NT2/D1 (cell line): Measurements from ENCODE around the gene SLC18A3.

ENCODE experiments used
- DNase-seq: peaks from one replicate; pipeline ENCODE4 v3.0.0-alpha.2; 2011; ENCODE audit warnings: low read depth, low spot score
- H3K27me3 ChIP-seq: 2 replicates; pipeline ENCODE4 v1.6.0; 2011; ENCODE audit warnings: mild to moderate bottlenecking; ENCODE audit not compliant: insufficient read length, insufficient read depth
- H3K36me3 ChIP-seq: 2 replicates; pipeline ENCODE4 v1.6.1; 2011; ENCODE audit warnings: mild to moderate bottlenecking, low read length, mixed read lengths; ENCODE audit not compliant: insufficient read depth, insufficient read length
- H3K4me1 ChIP-seq: 2 replicates; pipeline ENCODE4 v1.5.1; 2011; ENCODE audit not compliant: insufficient read depth, insufficient read length
- H3K4me3 ChIP-seq: 2 replicates; pipeline ENCODE4 v1.5.1; 2011; ENCODE audit warnings: low read depth; ENCODE audit not compliant: insufficient read length
- H3K9ac ChIP-seq: 2 replicates; pipeline ENCODE4 v1.6.0; 2011; ENCODE audit warnings: low read depth; ENCODE audit not compliant: insufficient read length
- H3K9me3 ChIP-seq: 2 replicates; pipeline ENCODE4 v1.5.1; 2011; ENCODE audit warnings: mild to moderate bottlenecking, low read length; ENCODE audit not compliant: insufficient read depth
- SUZ12 ChIP-seq: IDR thresholded peaks from 2 replicates; pipeline ENCODE4 v1.6.1; 2011; ENCODE audit not compliant: insufficient read length, insufficient read depth; ENCODE audit errors: extremely low read depth
- YY1 ChIP-seq: IDR thresholded peaks from 2 replicates; pipeline ENCODE4 v1.6.1; 2011; ENCODE audit not compliant: insufficient read length, insufficient read depth
- ZNF274 ChIP-seq: IDR thresholded peaks from 2 replicates; pipeline ENCODE4 v1.6.1; 2011; ENCODE audit warnings: mild to moderate bottlenecking, low read depth, low read length

SLC18A3 gene

GRCh38 chr10:49654036-49654693 is 44.1 kb downstream of the SLC18A3 start:
- TF ChIP-seq YY1 (no peak), SUZ12 (no peak), ZNF274 (no peak)
- peaks cover 7% of the 10 kb centered on the region for H3K27me3 ChIP-seq

GRCh38 chr10:49655099-49655498 is 45.0 kb downstream of the SLC18A3 start:
- no peak for DNase-seq
- TF ChIP-seq SUZ12, result no peak
- no peak for TF ChIP-seq YY1
- TF ChIP-seq ZNF274, result no peak

More at GRCh38 chr10:49654036-49654693, 44.1 kb downstream of the SLC18A3 start:
- H3K4me1 ChIP-seq, result no peaks in the 10 kb centered on the region
- H3K9ac ChIP-seq, result no peak overlapping the region
- H3K4me3 ChIP-seq, result no peak overlapping the region
- DNase-seq, result no peak
- H3K9me3 ChIP-seq, result peaks cover 8% of the 10 kb centered on the region
- H3K36me3 ChIP-seq, result no peaks in the 10 kb centered on the region

GRCh38 chr10:49656845-49657493 is 46.9 kb downstream of the SLC18A3 start:
- Histone ChIP-seq H3K27me3 (peaks cover 24% of the 10 kb centered on the region), H3K4me3 (no peak overlapping the region), H3K4me1 (peaks cover 3% of the 10 kb centered on the region), H3K9ac (no peak overlapping the region), H3K9me3 (peaks cover 12% of the 10 kb centered on the region), H3K36me3 (no peaks in the 10 kb centered on the region)
- TF ChIP-seq YY1, result no peak
- DNase-seq, result no peak

More at GRCh38 chr10:49655099-49655498, 45.0 kb downstream of the SLC18A3 start:
- H3K9me3 ChIP-seq, result peaks cover 12% of the 10 kb centered on the region
- H3K36me3 ChIP-seq, result no peaks in the 10 kb centered on the region
- no peaks in the 10 kb centered on the region for H3K4me1 ChIP-seq
- peaks cover 13% of the 10 kb centered on the region for H3K27me3 ChIP-seq
- no peak overlapping the region for H3K9ac ChIP-seq
- H3K4me3 ChIP-seq, result no peak overlapping the region

- Histone ChIP-seq H3K36me3 (no peaks in the 10 kb centered on the region), H3K27me3 (peaks cover 31% of the 10 kb centered on the region), H3K4me3 (no peak overlapping the region), H3K4me1 (peaks cover 5% of the 10 kb centered on the region), H3K9me3 (peaks cover 12% of the 10 kb centered on the region), H3K9ac (no peak overlapping the region)
- TF ChIP-seq SUZ12, result no peak
- TF ChIP-seq ZNF274, result no peak
- no peak for DNase-seq
Measured at GRCh38 chr10:49657606-49658005, 47.5 kb downstream of the SLC18A3 start.

GRCh38 chr10:49661140-49661856 is 51.2 kb downstream of the SLC18A3 start:
- peak; percentile 18 for DNase-seq

More at GRCh38 chr10:49661140-49661856, 51.2 kb downstream of the SLC18A3 start:
- Histone ChIP-seq H3K4me1 (peaks cover 5% of the 10 kb centered on the region), H3K36me3 (no peaks in the 10 kb centered on the region), H3K27me3 (peaks cover 60% of the 10 kb centered on the region), H3K9me3 (peaks cover 12% of the 10 kb centered on the region), H3K4me3 (no peak overlapping the region), H3K9ac (no peak overlapping the region)
- TF ChIP-seq SUZ12, result no peak
- no peak for TF ChIP-seq YY1
- TF ChIP-seq ZNF274, result no peak
